DND-41 (cell line): ENCODE results near the gene GJD4.

Experiments
- ATAC-seq: fragments of 200-7000 bp; cut with Tn5 transposase; 3 replicates; pipeline ENCODE4 v1.9.1; 2021; ENCODE audit warnings: low read depth; ENCODE audit not compliant: insufficient read depth
- DNase-seq: peaks from one replicate; pipeline ENCODE4 v3.0.0-alpha.2; 2020
- H2AFZ ChIP-seq: 2 replicates; pipeline ENCODE4 v1.6.0; 2012; ENCODE audit warnings: low read depth, low read length
- H3K27ac ChIP-seq: 2 replicates; pipeline ENCODE4 v1.5.1; 2012; ENCODE audit warnings: low read length, inconsistent platforms
- H3K27me3 ChIP-seq: fragments of 200-600 bp; sonication (generic); 2 replicates; pipeline ENCODE4 v1.6.0; 2012; ENCODE audit warnings: low read length, mild to moderate bottlenecking, inconsistent platforms; ENCODE audit not compliant: insufficient read depth, poor library complexity
- H3K36me3 ChIP-seq: 2 replicates; pipeline ENCODE4 v1.5.1; 2012; ENCODE audit warnings: low read length, inconsistent platforms; ENCODE audit not compliant: insufficient read depth
- H3K4me1 ChIP-seq: 2 replicates; pipeline ENCODE4 v1.5.1; 2012; ENCODE audit warnings: mild to moderate bottlenecking, low read length; ENCODE audit not compliant: insufficient read depth
- H3K4me2 ChIP-seq: 2 replicates; pipeline ENCODE4 v1.6.0; 2012; ENCODE audit warnings: mild to moderate bottlenecking, moderate library complexity, low read length, inconsistent platforms; ENCODE audit not compliant: insufficient read depth
- H3K4me3 ChIP-seq, 2 experiments: fragments of 200-600 bp in 1 of 2; shearing (Covaris generic) in 1 of 2; 2 replicates each; pipeline ENCODE4 v1.5.1; 2012 to 2016; ENCODE audit warnings: inconsistent platforms in 2 of 2, low read length in 2 of 2, mild to moderate bottlenecking in 2 of 2, low read depth in 1 of 2, moderate library complexity in 1 of 2
- H3K79me2 ChIP-seq: 2 replicates; pipeline ENCODE4 v1.6.0; 2012; ENCODE audit warnings: low read length, inconsistent platforms; ENCODE audit not compliant: insufficient read depth
- H3K9ac ChIP-seq: 2 replicates; pipeline ENCODE4 v1.6.0; 2012; ENCODE audit warnings: low read depth, mild to moderate bottlenecking, inconsistent platforms, low read length, moderate library complexity
- H3K9me3 ChIP-seq: 2 replicates; pipeline ENCODE4 v1.5.1; 2012; ENCODE audit warnings: low read length, moderate library complexity, mild to moderate bottlenecking, inconsistent platforms; ENCODE audit not compliant: insufficient read depth, severe bottlenecking
- H4K20me1 ChIP-seq: 2 replicates; pipeline ENCODE4 v1.6.0; 2012; ENCODE audit warnings: low read length; ENCODE audit not compliant: insufficient read depth
- CTCF ChIP-seq: IDR thresholded peaks from 2 replicates; pipeline ENCODE4 v1.5.1; 2012; ENCODE audit warnings: borderline replicate concordance, low read length, moderate library complexity, mild to moderate bottlenecking; ENCODE audit not compliant: poor library complexity, severe bottlenecking; ENCODE audit errors: extremely low read depth
- EZH2 ChIP-seq: IDR thresholded peaks from 3 replicates; pipeline ENCODE4 v1.6.1; 2012; ENCODE audit warnings: borderline replicate concordance, low read depth, mild to moderate bottlenecking, moderate library complexity, low read length, inconsistent platforms; ENCODE audit not compliant: severe bottlenecking

The GJD4 gene

GRCh38 chr10:35613597-35614226 lies 8.6 kb downstream of the GJD4 start:
- ATAC-seq (no peak), DNase-seq (no peak)
- Histone ChIP-seq H3K27ac (no peak overlapping the region), H3K27me3 (peaks cover 15% of the 10 kb centered on the region), H3K36me3 (no peaks in the 10 kb centered on the region), H3K4me3 (no peak overlapping the region), H3K79me2 (no peaks in the 10 kb centered on the region), H3K4me1 (no peaks in the 10 kb centered on the region), H2AFZ (no peak overlapping the region), H3K9me3 (no peaks in the 10 kb centered on the region), H4K20me1 (no peaks in the 10 kb centered on the region), H3K9ac (no peak overlapping the region), H3K4me2 (no peak overlapping the region)
- TF ChIP-seq CTCF, result peak; percentile 43
- TF ChIP-seq EZH2, result no peak

DNA sequence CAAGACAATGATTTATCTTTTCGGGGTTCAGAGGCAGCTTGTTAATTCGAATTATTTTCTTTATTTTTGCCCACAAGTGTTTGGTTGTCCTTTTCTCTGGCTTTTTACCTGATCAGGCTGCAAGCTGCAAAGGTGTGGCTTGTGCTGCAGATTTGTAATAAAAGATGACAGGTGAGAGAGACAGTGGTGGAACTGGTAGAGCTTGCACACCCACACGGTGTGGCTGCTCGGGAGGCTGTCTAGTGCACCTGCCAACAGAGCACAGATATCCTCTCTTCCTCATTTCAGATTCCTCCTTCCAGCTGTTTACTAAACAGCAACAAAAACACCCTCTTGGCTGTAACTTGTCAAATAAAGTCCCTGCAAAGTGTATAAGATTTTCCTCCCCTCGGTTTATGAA lies 9.2 kb downstream of the GJD4 start:
- Histone ChIP-seq H3K4me3 (no peak overlapping the region), H3K79me2 (no peaks in the 10 kb centered on the region), H3K4me1 (no peaks in the 10 kb centered on the region), H3K9me3 (no peaks in the 10 kb centered on the region), H3K4me2 (no peak overlapping the region), H2AFZ (no peak overlapping the region), H4K20me1 (no peaks in the 10 kb centered on the region), H3K9ac (no peak overlapping the region), H3K27ac (no peak overlapping the region), H3K27me3 (peaks cover 15% of the 10 kb centered on the region), H3K36me3 (no peaks in the 10 kb centered on the region)
- ATAC-seq, result no peak
- no peak for DNase-seq
- TF ChIP-seq EZH2 (no peak), CTCF (no peak)

- Histone ChIP-seq H3K9ac (no peak overlapping the region), H3K4me1 (no peaks in the 10 kb centered on the region), H3K4me3 (no peak overlapping the region), H3K27ac (no peak overlapping the region), H3K27me3 (no peaks in the 10 kb centered on the region), H3K79me2 (no peaks in the 10 kb centered on the region), H3K4me2 (no peak overlapping the region), H3K9me3 (no peaks in the 10 kb centered on the region), H3K36me3 (no peaks in the 10 kb centered on the region), H2AFZ (no peak overlapping the region), H4K20me1 (no peaks in the 10 kb centered on the region)
- DNase-seq (no peak), ATAC-seq (no peak)
- TF ChIP-seq CTCF, result no peak
- no peak for TF ChIP-seq EZH2
Measured at GRCh38 chr10:35626971-35627507, 21.9 kb downstream of the GJD4 start.

DNA sequence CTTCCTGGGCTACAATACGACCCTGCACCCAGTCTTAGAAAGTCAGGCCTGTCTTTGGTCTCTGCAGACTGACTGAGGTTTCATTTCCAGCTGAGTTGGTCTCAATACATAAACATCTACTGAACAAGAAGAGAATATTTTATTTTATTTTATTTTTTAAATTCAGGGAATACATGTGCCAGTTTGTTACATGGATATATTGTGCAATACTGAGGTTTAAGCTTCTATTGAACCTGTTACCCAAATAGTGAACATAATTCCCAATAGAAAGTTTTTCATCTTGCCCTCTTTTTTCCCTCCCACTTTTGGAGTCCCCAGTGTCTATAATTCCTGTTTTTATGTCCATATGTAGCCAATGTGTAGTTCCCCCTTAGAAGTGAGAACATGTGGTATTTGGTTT lies 26.3 kb downstream of the GJD4 start:
- ATAC-seq (no peak), DNase-seq (no peak)
- H3K36me3 ChIP-seq, result no peaks in the 10 kb centered on the region
- no peak overlapping the region for H2AFZ ChIP-seq
- no peak overlapping the region for H3K4me2 ChIP-seq
- TF ChIP-seq EZH2 (no peak), CTCF (no peak)
- no peaks in the 10 kb centered on the region for H3K4me1 ChIP-seq
- no peaks in the 10 kb centered on the region for H3K27me3 ChIP-seq
- H3K9me3 ChIP-seq, result no peaks in the 10 kb centered on the region
- H3K27ac ChIP-seq, result no peak overlapping the region
- H3K9ac ChIP-seq, result no peak overlapping the region
- no peaks in the 10 kb centered on the region for H4K20me1 ChIP-seq
- no peak overlapping the region for H3K4me3 ChIP-seq
- H3K79me2 ChIP-seq, result no peaks in the 10 kb centered on the region
